K562 (cell line): Measurements from ENCODE around the gene SSBP2. TPM values are rescaled to one million over a fixed set of nuclear protein-coding genes. Genes with fewer than 3 reads are reported as not detected.

Experiments
- ATAC-seq: fragments of 200-7000 bp; cut with Tn5 transposase; 3 replicates; pipeline ENCODE4 v1.9.1; 2020; ENCODE audit warnings: moderate library complexity
- BruUV-seq: library from RNA; stranded (reverse); fragments of 400-500 nt; replicated peaks from 2 replicates; lab custom pipeline; 2021; lab: Mats Ljungman, UMichigan
- CTCF ChIA-PET: fragments of 300-600 bp; formaldehyde crosslinking; extraction: SDS; loops from one replicate; lab custom pipeline; 2021; ENCODE audit warnings: low intra/inter-chr PET ratio; lab: Yijun Ruan, JAX
- POLR2A ChIA-PET: fragments of 300-600, 350-650 bp; sonication (Branson Sonifier 250); formaldehyde crosslinking; extraction: SDS; loops from one replicate; lab custom pipeline; 2021; ENCODE audit warnings: antibody characterized with exemption, inconsistent platforms; lab: Yijun Ruan, JAX
- DNase-seq, 4 experiments: peaks; one replicate each; pipeline versions ENCODE4 v3.0.0 to v3.0.0-alpha.2; 2011 to 2018; ENCODE audit warnings: low spot score in 3 of 4, mixed read lengths in 3 of 4; ENCODE audit errors: extremely low read depth in 1 of 4
- FAIRE-seq: peaks from 2 replicates; lab custom pipeline; 2011; peaks lifted over from hg19 to GRCh38; lab: Jason Lieb, UNC
- H2AFZ ChIP-seq: 2 replicates; pipeline ENCODE4 v1.6.0; 2011; ENCODE audit warnings: low read depth, low read length, control low read depth, inconsistent platforms
- H3K27ac ChIP-seq: fragments of 200-600 bp; 3 replicates; pipeline ENCODE4 v1.8.0; 2011; ENCODE audit warnings: low read depth, mild to moderate bottlenecking, control low read depth, inconsistent platforms, low read length, moderate library complexity, mixed read lengths; ENCODE audit errors: extremely low read depth
- H3K27me3 ChIP-seq, 2 experiments: fragments of 300-600 bp in 1 of 2; 2 replicates in 1 of 2; 3 replicates in 1 of 2; pipeline versions ENCODE4 v1.6.0 to v1.8.0; 2011; ENCODE audit warnings: inconsistent platforms in 2 of 2, low read length in 2 of 2, mild to moderate bottlenecking in 1 of 2, mixed read lengths in 1 of 2, moderate library complexity in 1 of 2; ENCODE audit not compliant: control insufficient read depth in 2 of 2, insufficient read depth in 2 of 2
- H3K36me3 ChIP-seq: fragments of 300-600 bp; 3 replicates; pipeline ENCODE4 v1.8.0; 2011; ENCODE audit warnings: mild to moderate bottlenecking, low read length, inconsistent platforms; ENCODE audit not compliant: control insufficient read depth, insufficient read depth
- H3K4me1 ChIP-seq, 2 experiments: fragments of 200-600 bp in 1 of 2; replicated peaks in 1 of 2; 2 replicates in 1 of 2; 3 replicates in 1 of 2; pipeline versions ENCODE4 v1.5.1 to v1.8.0; 2011; ENCODE audit warnings: inconsistent platforms in 2 of 2, low read length in 2 of 2, mild to moderate bottlenecking in 1 of 2, mixed read lengths in 1 of 2, moderate library complexity in 1 of 2; ENCODE audit not compliant: control insufficient read depth in 2 of 2, insufficient read depth in 2 of 2
- H3K4me2 ChIP-seq: 2 replicates; pipeline ENCODE4 v1.6.1; 2011; ENCODE audit warnings: low read length, control low read depth, inconsistent platforms, mixed read lengths; ENCODE audit not compliant: insufficient read depth
- H3K4me3 ChIP-seq: fragments of 200-600 bp; sonication (generic), shearing (Covaris generic); 2 replicates; pipeline ENCODE4 v1.5.1; 2016; ENCODE audit warnings: control low read depth, inconsistent platforms
- H3K79me2 ChIP-seq: fragments of 200-600 bp; 3 replicates; pipeline ENCODE4 v1.8.0; 2011; ENCODE audit warnings: low read length, inconsistent platforms; ENCODE audit not compliant: control insufficient read depth, insufficient read depth
- H3K9ac ChIP-seq, 2 experiments: 2 replicates each; pipeline versions ENCODE4 v1.6.0 to v1.6.1; 2011; ENCODE audit warnings: low read depth in 2 of 2, low read length in 2 of 2, control low read depth in 1 of 2, inconsistent platforms in 1 of 2, mild to moderate bottlenecking in 1 of 2, mixed read lengths in 1 of 2; ENCODE audit not compliant: insufficient read depth in 1 of 2
- H3K9me1 ChIP-seq: one replicate; pipeline ENCODE4 v1.6.0; 2011; ENCODE audit warnings: inconsistent platforms, mild to moderate bottlenecking, low read length, moderate library complexity; ENCODE audit not compliant: control insufficient read depth, insufficient read depth
- H3K9me3 ChIP-seq: replicated peaks from 2 replicates; pipeline ENCODE4 v1.5.1; 2011; ENCODE audit warnings: low read depth, low read length, inconsistent platforms; ENCODE audit not compliant: control insufficient read depth, insufficient read depth
- H4K20me1 ChIP-seq: replicated peaks from 2 replicates; pipeline ENCODE4 v1.6.1; 2011; ENCODE audit warnings: low read length, inconsistent platforms, mixed read lengths; ENCODE audit not compliant: control insufficient read depth, insufficient read depth
- E4F1 ChIP-seq: fragments of 250-450 bp; sonication (Bioruptor Pico); IDR thresholded peaks from 2 replicates; pipeline ENCODE4 v1.5.0; 2021; ENCODE audit warnings: mild to moderate bottlenecking, borderline replicate concordance
- HDAC1 ChIP-seq, 2 experiments: fragments of 450-650 bp; IDR thresholded peaks; 2 replicates each; pipeline ENCODE4 v1.6.1; 2016 to 2017; ENCODE audit warnings: inconsistent platforms in 1 of 2, mild to moderate bottlenecking in 1 of 2, moderate library complexity in 1 of 2
- PYGO2 ChIP-seq: fragments of 450-650 bp; IDR thresholded peaks from 2 replicates; pipeline ENCODE4 v1.6.1; 2016; ENCODE audit warnings: mild to moderate bottlenecking, missing genetic modification characterization, moderate library complexity, missing compliant biosample characterization
- SMAD3 ChIP-seq: fragments of 450-650 bp; formaldehyde crosslinking; conservative IDR thresholded peaks from 2 replicates; pipeline ENCODE4 v1.4.0; 2020; ENCODE audit warnings: mild to moderate bottlenecking
- TBP ChIP-seq: optimal IDR thresholded peaks from 2 replicates; pipeline ENCODE3; 2011; ENCODE audit warnings: low read depth, low read length, improper control_type of control experiment
- ZC3H4 ChIP-seq: sonication (generic); formaldehyde crosslinking; IDR thresholded peaks from 2 replicates; pipeline ENCODE4 v1.9.0; 2021; ENCODE audit warnings: missing genetic modification reagents, borderline replicate concordance
- WGBS: fragments of 100-300 bp; shearing (Covaris generic); methylation state at CpG from one replicate; pipeline ENCODE4 v1.1.6; 2016; ENCODE audit warnings: low coverage, mixed read lengths; ENCODE audit not compliant: insufficient coverage; ENCODE audit errors: missing lambda C conversion rate; 5-methylcytosine and 5-hydroxymethylcytosine counted together
- in situ Hi-C: fragments of 300-500 bp; cut with MboI; formaldehyde crosslinking; loops from 4 replicates; pipeline ENCODE4 v1.15.0; 2018; ENCODE audit warnings: inconsistent platforms, mixed read lengths
- intact Hi-C: fragments of 100-400 bp; cut with micrococcal nuclease; formaldehyde crosslinking; loops from 2 replicates; pipeline ENCODE4 v1.14.2; 2022
- polyA plus RNA-seq, 8 experiments: library from polyadenylated mRNA; depleted of rRNA in 4 of 8; stranded (reverse) in 5 of 8; unstranded in 3 of 8; fragments of >200 nt; fragmentation: Nextera tagmentation in 2 of 8; fragmentation: Illumina TruSeq in 1 of 8; extraction: Ambion mirVana in 2 of 8; extraction: Trizol in 1 of 8; gene quantifications; 2 replicates each; pipeline versions ENCODE4 v1.2.1 to v1.2.3, GENCODE V29; 2011 to 2014; ENCODE audit warnings: inconsistent platforms in 1 of 8, missing spikeins in 1 of 8
- total RNA-seq, 7 experiments: library from RNA; depleted of rRNA in 6 of 7; stranded (reverse); fragments of >200 nt in 6 of 7; fragmentation: Illumina TruSeq in 2 of 7; extraction: Trizol in 2 of 7; gene quantifications; 2 replicates each; pipeline versions ENCODE4 v1.2.1 to v1.2.3, GENCODE V29; 2011 to 2021; ENCODE audit warnings: low replicate concordance in 1 of 7

Gene SSBP2
- total and polyA plus RNA-seq, 9 of the 15 experiments (the other 6 are each of a cell fraction or from before 2014, with no cell fraction given): 22.3 to 133 (median 42.1) TPM

GRCh38 chr5:81724571-81724970 lies 26.3 kb downstream of the SSBP2 start:
- FAIRE-seq: no peak
- TF ChIP-seq E4F1 (CRISPR knock-in tag) (no peak), SMAD3 (CRISPR knock-in tag) (no peak), ZC3H4 (CRISPR knock-in tag) (no peak), PYGO2 (no peak), TBP (no peak), HDAC1 (IDR thresholded peaks at IDR 0.05) (no peak)
- TF ChIP-seq, all 486 proteins: peak for 0
- Histone ChIP-seq H2AFZ (no peak overlapping the region), H3K9me3 (no peaks in the 10 kb centered on the region), H3K79me2 (peaks cover 68% of the 10 kb centered on the region), H4K20me1 (no peaks in the 10 kb centered on the region), H3K4me2 (no peak overlapping the region), H3K4me1 (peaks cover 0 to 6% of the 10 kb centered on the region in 2 experiments; a peak in 2 of 5 replicates), H3K36me3 (no peaks in the 10 kb centered on the region), H3K27me3 (no peaks in the 10 kb centered on the region), H3K4me3 (no peak overlapping the region), H3K9me1 (no peaks in the 10 kb centered on the region), H3K27ac (no peak overlapping the region), H3K9ac (no peak overlapping the region)
- in situ Hi-C loops: no loop called here
- BruUV-seq: no TSS peak
- ATAC-seq (no peak), DNase-seq (no peak)
- intact Hi-C loops: no loop called here
- CTCF ChIA-PET: no interaction called here
- POLR2A ChIA-PET: interaction anchor here (0.7 kb wide), 1 partner anchor 27 kb away, joined by 3 read pairs; the partner anchor contains the start of gene SSBP2
- 68% methylated on average over 5 of the region's 5 CpGs for WGBS
